IPS-15b (cell line): ENCODE data around the gene ZNF732.

ENCODE experiments used
- H3K27me3 ChIP-seq: one replicate; pipeline ENCODE4 v1.6.1; 2013; ENCODE audit warnings: low read length; ENCODE audit not compliant: control insufficient read depth, insufficient read depth
- H3K36me3 ChIP-seq: one replicate; pipeline ENCODE4 v1.6.1; 2013; ENCODE audit warnings: low read length; ENCODE audit not compliant: control insufficient read depth, insufficient read depth
- H3K4me1 ChIP-seq: one replicate; pipeline ENCODE4 v1.6.1; 2013; ENCODE audit warnings: mild to moderate bottlenecking, low read length; ENCODE audit not compliant: control insufficient read depth, insufficient read depth
- H3K4me3 ChIP-seq: one replicate; pipeline ENCODE4 v1.5.1; 2013; ENCODE audit warnings: low read depth, low read length
- H3K9ac ChIP-seq: one replicate; pipeline ENCODE4 v1.6.1; 2013; ENCODE audit warnings: low read depth, mild to moderate bottlenecking, low read length
- H3K9me3 ChIP-seq: one replicate; pipeline ENCODE4 v1.6.1; 2013; ENCODE audit warnings: mild to moderate bottlenecking, low read length; ENCODE audit not compliant: control insufficient read depth, insufficient read depth

Gene ZNF732

DNA sequence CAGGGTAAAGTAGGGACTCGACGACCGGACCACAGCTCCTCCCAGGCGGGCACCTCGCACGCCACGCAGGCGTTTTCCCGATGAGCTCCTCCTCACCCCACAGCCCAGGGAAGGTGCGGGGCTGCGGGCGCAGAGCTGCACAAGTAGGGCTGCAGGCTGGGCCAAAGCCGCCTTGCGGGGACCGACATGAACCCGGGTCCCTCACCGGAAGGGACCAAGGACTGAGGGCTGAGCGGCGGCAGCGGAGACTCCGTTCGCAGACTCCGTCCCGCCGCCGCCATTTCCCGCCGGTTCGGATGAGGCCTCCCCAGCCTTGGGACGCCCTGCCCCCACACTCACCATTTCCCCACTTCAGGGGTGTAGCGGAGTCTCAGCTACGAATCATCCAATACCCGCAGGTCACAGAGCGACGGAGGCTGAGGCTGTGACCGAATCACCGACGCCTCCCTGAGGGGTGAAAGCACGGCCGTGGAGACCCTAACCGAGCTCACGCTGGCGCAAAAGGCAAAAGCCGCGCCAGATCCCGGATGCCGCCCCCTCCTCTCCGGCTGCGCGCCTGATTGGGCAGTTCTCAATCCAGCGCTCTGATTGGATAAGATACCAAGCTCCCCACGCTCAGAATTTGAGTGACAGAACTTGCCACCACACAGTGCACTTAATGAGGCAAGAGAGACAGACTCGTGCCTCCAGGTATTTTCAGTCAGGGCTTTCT is at the start of gene ZNF732:
ZNF732 (minus strand) TSS at position 506 of the 712 bp plus-strand sequence; CDS start at position 342, 164 bp downstream.
- peak within 1 kb of the TSS; percentile 89 for H3K4me3 ChIP-seq
- peak within 1 kb of the TSS; percentile 88 for H3K9ac ChIP-seq
- no peaks in the 10 kb centered on the region for H3K9me3 ChIP-seq
- H3K4me1 ChIP-seq, result no peaks in the 10 kb centered on the region
- no peaks in the 10 kb centered on the region for H3K27me3 ChIP-seq
- H3K36me3 ChIP-seq, result peaks cover 2% of the 10 kb centered on the region

DNA sequence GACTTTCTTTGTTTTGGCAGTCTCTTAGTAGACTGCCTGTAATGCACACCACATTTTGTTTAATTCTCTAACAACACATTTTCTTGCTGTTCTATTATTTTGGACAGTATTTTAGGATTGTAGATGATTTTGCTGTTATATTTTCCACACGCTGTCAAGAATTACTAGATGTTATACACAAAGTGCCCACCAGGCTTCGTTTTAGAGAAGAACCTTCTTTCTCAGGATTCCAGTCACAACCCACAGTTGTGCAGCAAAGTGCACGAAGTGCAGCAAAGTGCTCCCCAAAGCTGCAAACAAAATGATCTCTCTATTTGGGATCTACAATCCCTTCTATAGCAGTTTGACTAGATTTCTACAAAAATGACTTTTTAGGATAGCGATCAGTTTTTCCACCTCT is 34.7 kb upstream of the ZNF732 start:
- Histone ChIP-seq H3K4me3 (peak overlapping the region; percentile 5), H3K4me1 (peaks cover 2% of the 10 kb centered on the region), H3K9me3 (no peaks in the 10 kb centered on the region), H3K27me3 (peaks cover 11% of the 10 kb centered on the region), H3K36me3 (peaks cover 3% of the 10 kb centered on the region), H3K9ac (no peak overlapping the region)

- Histone ChIP-seq H3K4me1 (peaks cover 2% of the 10 kb centered on the region), H3K27me3 (peaks cover 11% of the 10 kb centered on the region), H3K9ac (no peak overlapping the region), H3K9me3 (no peaks in the 10 kb centered on the region), H3K36me3 (no peaks in the 10 kb centered on the region), H3K4me3 (peak overlapping the region; percentile 91)
These were observed 33.5 kb upstream of the ZNF732 start for GRCh38 chr4:338759-339097.

- Histone ChIP-seq H3K36me3 (no peaks in the 10 kb centered on the region), H3K4me3 (peak overlapping the region; percentile 91), H3K9ac (peak overlapping the region; percentile 91), H3K27me3 (peaks cover 11% of the 10 kb centered on the region), H3K4me1 (peaks cover 2% of the 10 kb centered on the region), H3K9me3 (no peaks in the 10 kb centered on the region)
These were observed 32.9 kb upstream of the ZNF732 start for GRCh38 chr4:337932-338758.

DNA sequence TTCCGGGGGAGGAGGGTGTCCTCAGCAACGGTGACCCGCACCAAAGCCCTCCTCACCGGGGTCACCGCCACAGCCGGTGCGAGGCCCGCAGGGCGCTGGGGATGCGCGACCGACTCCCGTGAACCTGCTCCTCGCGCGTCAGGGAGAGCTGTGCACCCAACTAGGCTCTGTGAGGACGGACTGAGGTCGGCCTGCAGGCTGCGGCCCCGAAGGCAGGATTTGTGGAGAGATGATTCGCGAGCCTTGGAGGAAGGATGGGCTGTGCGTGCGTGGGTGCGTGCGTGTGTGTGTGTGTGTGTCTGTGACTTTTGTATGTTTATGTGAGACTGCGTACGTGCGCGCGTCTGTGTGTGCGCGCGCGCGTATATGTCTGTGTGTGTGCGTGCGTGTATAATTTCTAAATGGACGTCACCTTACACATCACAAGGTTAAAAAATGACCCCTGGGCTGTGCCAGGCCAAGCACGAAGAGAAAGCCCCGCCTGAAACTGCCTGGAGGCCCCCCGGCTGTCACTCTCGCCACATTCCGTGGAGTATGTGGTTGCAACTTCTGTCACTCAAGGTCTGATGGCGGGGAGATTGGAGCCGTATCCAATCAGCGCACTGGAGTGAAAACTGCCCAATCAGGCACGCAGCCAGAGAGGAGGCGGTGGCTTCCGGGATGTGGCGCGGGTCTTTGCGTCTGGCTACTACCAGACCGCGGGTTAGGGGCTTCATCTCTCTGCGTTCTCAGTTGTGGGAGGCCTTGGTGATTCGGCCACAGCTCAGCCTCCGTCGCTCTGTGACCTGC is 32.1 kb upstream of the ZNF732 start, which contains the start of gene ZNF141:
ZNF141 (plus strand) TSS at position 672 of the 789 bp plus-strand sequence. CDS start 170 bp downstream, outside the sequence.
- H3K36me3 ChIP-seq, result no peaks in the 10 kb centered on the region
- H3K9me3 ChIP-seq, result no peaks in the 10 kb centered on the region
- H3K4me1 ChIP-seq, result peaks cover 2% of the 10 kb centered on the region
- peak within 1 kb of the TSS; percentile 97 for H3K4me3 ChIP-seq
- H3K9ac ChIP-seq, result peak within 1 kb of the TSS; percentile 91
- peaks cover 11% of the 10 kb centered on the region for H3K27me3 ChIP-seq

DNA sequence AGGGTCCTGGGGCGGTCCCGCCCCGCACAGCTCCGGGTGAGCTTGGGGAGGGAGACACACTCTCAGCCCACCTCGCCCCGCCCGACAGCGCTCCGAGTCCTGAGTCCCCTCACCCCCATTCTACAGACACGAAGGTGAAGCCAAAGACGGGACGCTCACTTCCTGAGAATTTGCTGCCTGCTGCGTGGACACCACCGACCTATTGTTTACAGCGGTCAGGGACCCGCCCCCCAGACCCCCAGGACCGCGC is 31.5 kb upstream of the ZNF732 start:
- no peaks in the 10 kb centered on the region for H3K9me3 ChIP-seq
- H3K27me3 ChIP-seq, result peaks cover 11% of the 10 kb centered on the region
- peak overlapping the region; percentile 97 for H3K4me3 ChIP-seq
- H3K9ac ChIP-seq, result no peak overlapping the region
- no peaks in the 10 kb centered on the region for H3K36me3 ChIP-seq
- peaks cover 2% of the 10 kb centered on the region for H3K4me1 ChIP-seq

- peak overlapping the region; percentile 97 for H3K4me3 ChIP-seq
- no peaks in the 10 kb centered on the region for H3K36me3 ChIP-seq
- no peaks in the 10 kb centered on the region for H3K9me3 ChIP-seq
- H3K27me3 ChIP-seq, result peaks cover 11% of the 10 kb centered on the region
- H3K9ac ChIP-seq, result no peak overlapping the region
- peaks cover 2% of the 10 kb centered on the region for H3K4me1 ChIP-seq
These were observed 31.0 kb upstream of the ZNF732 start for GRCh38 chr4:336099-336892.

DNA sequence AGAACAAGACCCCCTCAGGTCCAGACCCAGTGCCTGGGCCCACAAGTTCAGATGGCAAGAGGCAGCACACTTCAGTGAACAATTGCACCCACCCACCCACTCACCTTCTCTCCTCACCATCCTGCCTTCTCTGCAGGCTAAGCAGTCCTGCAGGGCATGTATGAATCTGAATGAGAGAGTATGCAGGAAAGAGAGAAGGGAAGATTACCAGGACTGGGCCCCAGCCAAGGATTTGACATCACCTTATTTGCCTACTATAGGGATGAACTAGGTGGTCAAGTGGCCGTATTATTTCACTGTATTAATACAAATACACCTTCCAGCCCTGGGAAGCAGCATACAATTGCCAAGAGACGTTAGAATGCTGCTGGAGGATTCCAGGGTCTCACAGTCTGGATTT is 30.2 kb upstream of the ZNF732 start:
- Histone ChIP-seq H3K4me1 (peaks cover 2% of the 10 kb centered on the region), H3K4me3 (no peak overlapping the region), H3K9me3 (no peaks in the 10 kb centered on the region), H3K27me3 (peaks cover 11% of the 10 kb centered on the region), H3K36me3 (no peaks in the 10 kb centered on the region), H3K9ac (no peak overlapping the region)

DNA sequence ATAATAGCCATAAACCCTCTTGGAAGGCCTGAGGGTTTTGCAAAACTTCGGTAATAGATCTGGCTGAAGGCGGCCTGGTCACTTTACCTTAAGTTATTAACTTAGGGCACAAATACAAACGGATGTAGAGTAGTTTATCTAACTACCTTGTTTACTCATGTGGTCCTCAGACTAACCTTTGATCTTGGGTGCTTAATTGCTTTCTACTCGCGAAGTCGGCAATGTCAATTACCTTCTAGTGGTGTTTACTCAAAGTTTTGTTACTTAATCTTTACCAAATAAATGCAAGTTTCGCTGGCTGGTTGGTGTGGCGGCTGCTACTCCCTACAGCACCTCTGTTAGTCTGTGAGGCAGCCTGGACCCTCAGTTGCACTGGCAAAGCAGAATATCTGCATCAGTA is 23.5 kb upstream of the ZNF732 start:
- H3K9ac ChIP-seq, result no peak overlapping the region
- H3K9me3 ChIP-seq, result no peaks in the 10 kb centered on the region
- no peak overlapping the region for H3K4me3 ChIP-seq
- no peaks in the 10 kb centered on the region for H3K4me1 ChIP-seq
- H3K27me3 ChIP-seq, result no peaks in the 10 kb centered on the region
- no peaks in the 10 kb centered on the region for H3K36me3 ChIP-seq

GRCh38 chr4:314296-314903 is 9.1 kb upstream of the ZNF732 start:
- H3K36me3 ChIP-seq, result no peaks in the 10 kb centered on the region
- H3K9ac ChIP-seq, result no peak overlapping the region
- H3K4me1 ChIP-seq, result no peaks in the 10 kb centered on the region
- H3K9me3 ChIP-seq, result no peaks in the 10 kb centered on the region
- H3K4me3 ChIP-seq, result no peak overlapping the region
- H3K27me3 ChIP-seq, result no peaks in the 10 kb centered on the region

DNA sequence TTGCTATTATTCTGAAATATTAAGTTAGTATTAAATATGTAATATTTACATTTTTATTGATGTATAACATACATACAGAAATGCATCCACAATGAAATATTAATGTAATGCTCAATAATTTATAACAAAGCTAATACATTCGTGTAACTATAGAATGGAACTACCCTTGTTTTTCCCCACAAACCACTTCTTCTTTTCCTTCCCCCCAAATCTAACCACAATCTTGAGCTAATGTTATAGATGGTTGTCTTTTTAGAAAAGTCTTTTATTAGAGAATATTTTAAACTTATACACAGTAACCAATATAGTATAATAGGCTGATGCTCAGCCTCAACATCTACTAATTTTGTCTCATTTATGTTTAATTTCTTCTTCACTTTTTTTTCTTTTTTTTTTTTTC is 4.5 kb upstream of the ZNF732 start:
- H3K9me3 ChIP-seq, result no peaks in the 10 kb centered on the region
- H3K4me3 ChIP-seq, result no peak overlapping the region
- H3K9ac ChIP-seq, result no peak overlapping the region
- H3K36me3 ChIP-seq, result no peaks in the 10 kb centered on the region
- no peaks in the 10 kb centered on the region for H3K27me3 ChIP-seq
- H3K4me1 ChIP-seq, result no peaks in the 10 kb centered on the region
